SK-N-SH (cell line): ENCODE data around the gene TTC23. TPM values are rescaled to one million over a fixed set of nuclear protein-coding genes. Genes with fewer than 3 reads are reported as not detected.
A peak's percentile ranks its signal among the peaks of the same experiment; 100 is the strongest.

ENCODE experiments used
- CHD2 ChIP-seq: fragments of 150-350 bp; IDR thresholded peaks from 2 replicates; pipeline ENCODE4 v1.6.1; 2018; ENCODE audit warnings: low read length; ENCODE audit not compliant: partially characterized antibody
- CTCF ChIP-seq: fragments of 200-600 bp; sonication (generic); IDR thresholded peaks from 2 replicates; pipeline ENCODE4 v1.6.1; 2017; ENCODE audit warnings: antibody characterized with exemption, mild to moderate bottlenecking, moderate library complexity
- ELF1 ChIP-seq: IDR thresholded peaks from 2 replicates; pipeline ENCODE4 v1.4.0; 2012
- FOSL2 ChIP-seq: IDR thresholded peaks from 2 replicates; pipeline ENCODE4 v1.4.0; 2012; ENCODE audit warnings: low read depth, mild to moderate bottlenecking, moderate library complexity, borderline replicate concordance
- FOXJ3 ChIP-seq: sonication (generic); formaldehyde crosslinking; IDR thresholded peaks from 2 replicates; pipeline ENCODE4 v1.5.1; 2020; ENCODE audit warnings: mild to moderate bottlenecking, missing genetic modification reagents
- JUND ChIP-seq: IDR thresholded peaks from 2 replicates; pipeline ENCODE4 v1.4.0; 2012
- MAX ChIP-seq: IDR thresholded peaks from 2 replicates; pipeline ENCODE4 v1.4.0; 2012; ENCODE audit warnings: low read depth
- NFIC ChIP-seq: IDR thresholded peaks from 2 replicates; pipeline ENCODE4 v1.4.0; 2012; ENCODE audit warnings: borderline replicate concordance
- NRF1 ChIP-seq: IDR thresholded peaks from 2 replicates; pipeline ENCODE4 v1.6.1; 2012; ENCODE audit warnings: low read depth, mild to moderate bottlenecking, low read length
- PBX3 ChIP-seq: IDR thresholded peaks from 2 replicates; pipeline ENCODE4; 2012
- RCOR1 ChIP-seq: fragments of 150-350 bp; IDR thresholded peaks from 2 replicates; pipeline ENCODE4 v1.6.1; 2017; ENCODE audit warnings: antibody characterized with exemption, low read length
- REST ChIP-seq: IDR thresholded peaks from 2 replicates; pipeline ENCODE4 v1.6.1; 2012; ENCODE audit warnings: mild to moderate bottlenecking, low read depth, low read length, moderate library complexity
- RFX5 ChIP-seq: IDR thresholded peaks from 2 replicates; pipeline ENCODE4 v1.6.1; 2012; ENCODE audit warnings: mild to moderate bottlenecking, improper control_type of control experiment, low read length
- RXRA ChIP-seq: IDR thresholded peaks from 2 replicates; pipeline ENCODE4 v1.4.0; 2012; ENCODE audit warnings: low read depth, mild to moderate bottlenecking, borderline replicate concordance
- SMC3 ChIP-seq: IDR thresholded peaks from 2 replicates; pipeline ENCODE4 v1.6.1; 2012; ENCODE audit warnings: low read depth, low read length, improper control_type of control experiment
- TAF1 ChIP-seq: IDR thresholded peaks from 2 replicates; pipeline ENCODE4 v1.6.1; 2012; ENCODE audit warnings: low read depth, mild to moderate bottlenecking, low read length, moderate library complexity, borderline replicate concordance
- USF2 ChIP-seq: fragments of 150-350 bp; IDR thresholded peaks from 2 replicates; pipeline ENCODE4 v1.6.1; 2017; ENCODE audit warnings: antibody characterized with exemption, low read length, low read depth, borderline replicate concordance
- YY1 ChIP-seq: IDR thresholded peaks from 2 replicates; pipeline ENCODE4 v1.4.0; 2012; ENCODE audit warnings: low read depth, mild to moderate bottlenecking
- polyA plus RNA-seq, 3 experiments: library from polyadenylated mRNA; depleted of rRNA; stranded (reverse); fragments of >200 nt; gene quantifications; 2 replicates each; pipeline ENCODE4 v1.2.3, GENCODE V29; 2012
- TF ChIP-seq, protein P1 (sequence below): IDR thresholded peaks from 2 replicates; pipeline ENCODE4 v1.4.0; 2012; ENCODE audit warnings: low read depth, borderline replicate concordance

The TTC23 gene
- polyA plus RNA-seq, 1 of the 3 experiments (the other 2 are of a cell fraction) = 0.79 TPM

DNA sequence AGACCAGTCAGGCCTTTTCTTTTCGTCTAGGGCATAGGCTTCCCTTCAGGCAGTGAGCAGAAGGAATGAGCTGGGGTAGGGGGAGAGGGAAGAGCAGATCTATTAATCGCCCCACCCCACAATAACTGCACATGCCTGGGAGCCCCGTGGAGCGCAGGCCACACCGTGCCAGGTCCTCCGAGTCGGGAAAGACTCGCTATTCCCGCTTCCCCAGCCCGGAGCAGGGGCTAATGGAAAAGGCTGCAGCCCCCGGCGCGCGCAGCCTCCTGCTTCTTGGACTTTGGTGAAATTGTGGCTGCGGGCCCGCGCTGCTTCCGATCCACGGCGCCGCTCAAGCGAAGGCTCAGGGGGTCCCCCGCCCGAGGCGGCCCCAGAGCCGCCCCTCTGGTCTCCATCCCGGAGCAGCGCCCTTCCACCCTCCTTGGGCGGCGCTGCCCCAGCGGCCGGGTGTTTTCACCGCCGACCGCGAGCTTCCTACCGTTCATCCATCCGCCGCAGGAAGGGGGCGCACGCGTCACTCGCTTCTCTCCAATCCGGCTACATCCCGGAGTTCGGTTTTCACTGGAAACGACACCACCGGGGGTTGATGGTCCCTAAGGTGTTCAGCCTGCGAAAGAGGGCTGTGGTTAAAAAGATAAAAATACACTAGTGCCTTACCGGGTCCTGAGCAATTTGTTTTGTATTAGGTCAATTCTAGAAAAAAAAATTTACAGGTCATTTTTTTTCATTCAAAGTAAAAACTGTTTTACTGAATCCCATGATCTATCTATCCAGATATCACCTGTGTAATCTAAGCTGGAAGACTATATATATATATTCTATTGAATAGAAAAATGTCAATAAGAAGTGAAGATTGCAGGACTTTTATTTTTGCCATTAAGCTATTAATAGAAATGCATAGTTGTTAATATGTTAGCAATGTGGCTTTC, 148.9 kb downstream of the TTC23 start (continued):
- no peak; the same call in 1 of the 2 replicates for TF ChIP-seq FOSL2
- no peak for TF ChIP-seq FOXJ3 (CRISPR knock-in tag)
- no peak for TF ChIP-seq PBX3
- TF ChIP-seq ELF1 = no peak
- no peak for TF ChIP-seq NRF1
- no peak for TF ChIP-seq USF2
- TF ChIP-seq TAF1 = no peak
- TF ChIP-seq RFX5 = 0 out of 2 replicates have a peak, but pooled peaks have one; percentile 39
- 0 out of 2 replicates have a peak, but pooled peaks have one; percentile 30 for TF ChIP-seq MAX
- no peak for TF ChIP-seq CHD2
- no peak for TF ChIP-seq RXRA
- no peak for TF ChIP-seq JUND
- peak; percentile 43; the same call in 1 of the 2 replicates for TF ChIP-seq YY1
- TF ChIP-seq SMC3 = peak; percentile 84
- peak; percentile 83 for TF ChIP-seq CTCF
- TF ChIP-seq REST = no peak
- TF ChIP-seq RCOR1 = peak; percentile 40; the same call in 1 of the 2 replicates
- TF ChIP-seq, protein P1, sequence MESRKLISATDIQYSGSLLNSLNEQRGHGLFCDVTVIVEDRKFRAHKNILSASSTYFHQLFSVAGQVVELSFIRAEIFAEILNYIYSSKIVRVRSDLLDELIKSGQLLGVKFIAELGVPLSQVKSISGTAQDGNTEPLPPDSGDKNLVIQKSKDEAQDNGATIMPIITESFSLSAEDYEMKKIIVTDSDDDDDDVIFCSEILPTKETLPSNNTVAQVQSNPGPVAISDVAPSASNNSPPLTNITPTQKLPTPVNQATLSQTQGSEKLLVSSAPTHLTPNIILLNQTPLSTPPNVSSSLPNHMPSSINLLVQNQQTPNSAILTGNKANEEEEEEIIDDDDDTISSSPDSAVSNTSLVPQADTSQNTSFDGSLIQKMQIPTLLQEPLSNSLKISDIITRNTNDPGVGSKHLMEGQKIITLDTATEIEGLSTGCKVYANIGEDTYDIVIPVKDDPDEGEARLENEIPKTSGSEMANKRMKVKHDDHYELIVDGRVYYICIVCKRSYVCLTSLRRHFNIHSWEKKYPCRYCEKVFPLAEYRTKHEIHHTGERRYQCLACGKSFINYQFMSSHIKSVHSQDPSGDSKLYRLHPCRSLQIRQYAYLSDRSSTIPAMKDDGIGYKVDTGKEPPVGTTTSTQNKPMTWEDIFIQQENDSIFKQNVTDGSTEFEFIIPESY = no peak
- no peak for TF ChIP-seq NFIC
